ENCODE results near the gene AGBL4.

Gene AGBL4

GRCh38 chr1:48674641-48675040 lies 1349.1 kb downstream of the AGBL4 start:
- DNase-seq, result no peak

DNA sequence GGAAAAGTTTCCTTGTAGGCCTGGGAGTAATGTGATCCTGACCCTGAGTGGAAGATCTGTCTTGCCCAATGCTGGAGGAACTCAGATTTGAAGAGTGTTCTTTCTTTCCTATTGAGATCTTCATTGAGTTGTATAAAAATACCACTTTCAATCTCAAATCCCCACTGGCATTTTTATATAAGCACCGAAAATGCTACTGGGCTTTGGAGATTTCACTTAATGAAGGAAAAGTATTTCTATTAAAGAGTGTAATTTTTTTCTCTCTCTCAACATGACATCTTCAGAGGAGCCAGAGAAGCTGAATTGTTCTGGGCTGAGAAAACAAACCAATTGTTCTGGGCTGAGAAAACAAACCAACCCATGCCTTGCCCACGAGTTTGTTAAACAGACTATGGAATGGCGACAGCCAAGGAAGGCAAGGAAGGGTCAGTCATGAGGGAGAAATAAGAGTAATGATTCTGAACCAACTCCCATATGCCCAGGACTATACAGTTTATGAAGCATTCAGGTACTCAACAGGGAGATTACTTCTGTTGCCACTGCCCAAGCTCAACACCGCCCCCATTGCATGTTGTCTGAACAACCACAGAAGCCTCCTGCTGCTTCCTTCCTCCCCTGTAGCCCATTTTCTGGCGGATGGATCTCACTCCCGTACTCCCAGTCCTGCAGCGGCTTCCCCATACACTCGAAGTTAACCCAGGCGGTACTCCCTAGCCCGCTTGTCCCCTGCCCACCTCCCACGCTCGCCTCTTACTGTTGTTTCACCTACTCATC lies 1350.2 kb downstream of the AGBL4 start:
- no peak for DNase-seq

DNA sequence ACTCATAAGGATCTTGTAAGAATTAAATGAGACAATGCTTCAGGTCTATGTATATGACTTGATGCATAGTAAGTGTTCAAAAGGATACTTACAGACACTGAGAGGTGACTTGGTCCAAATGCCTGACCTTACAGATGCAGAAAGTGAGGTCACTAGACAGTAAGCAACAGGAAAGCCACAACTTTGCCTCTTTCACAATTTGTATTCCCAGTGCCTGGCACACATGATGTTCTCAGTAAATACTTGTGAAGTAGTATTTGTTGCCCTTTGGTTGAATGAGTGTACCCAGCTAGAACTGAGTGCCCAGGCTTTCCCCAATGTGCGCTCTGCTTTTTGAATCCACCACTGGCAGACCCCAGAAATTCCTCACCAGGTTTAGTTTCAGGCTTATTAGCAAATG lies 1352.2 kb downstream of the AGBL4 start:
- DNase-seq, result no peak

DNA sequence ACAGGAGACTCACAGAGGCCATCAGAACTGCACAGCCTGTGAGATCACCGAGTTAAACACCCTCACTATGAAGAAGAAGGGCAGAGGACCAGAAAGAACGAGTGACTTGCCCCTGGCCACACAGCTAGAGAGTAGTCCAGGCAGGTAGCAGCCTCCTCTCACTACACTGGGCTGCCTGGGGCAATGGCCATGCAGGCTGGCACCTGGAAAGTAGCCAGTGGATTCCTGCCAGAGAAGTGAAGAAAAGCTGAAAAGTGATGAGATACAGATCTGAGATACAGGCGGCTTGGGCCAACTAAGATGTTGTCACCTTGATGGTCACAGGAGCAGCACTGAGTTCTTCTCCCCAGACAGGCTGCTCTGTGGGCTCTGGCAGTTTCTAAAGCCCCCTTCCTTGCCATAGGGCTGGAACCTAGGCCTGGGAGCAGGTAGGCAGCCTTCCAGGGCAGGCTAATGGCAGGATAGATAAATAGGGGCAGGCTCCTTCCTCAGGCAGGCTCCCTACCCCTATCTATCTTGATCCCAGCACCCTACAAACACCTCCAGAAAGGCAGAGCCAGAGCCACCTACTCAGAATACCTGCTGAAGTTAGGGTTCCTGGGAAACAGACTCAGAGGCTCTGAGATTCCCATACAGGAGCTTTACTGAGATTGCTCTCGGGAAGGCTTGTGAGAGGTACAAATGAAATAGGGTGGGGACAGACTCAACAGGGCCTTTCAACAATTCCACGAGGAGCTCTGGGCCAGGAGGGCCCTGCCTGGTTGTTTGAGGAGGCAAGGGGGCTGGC lies 1353.3 kb downstream of the AGBL4 start:
- DNase-seq, result no peak

DNA sequence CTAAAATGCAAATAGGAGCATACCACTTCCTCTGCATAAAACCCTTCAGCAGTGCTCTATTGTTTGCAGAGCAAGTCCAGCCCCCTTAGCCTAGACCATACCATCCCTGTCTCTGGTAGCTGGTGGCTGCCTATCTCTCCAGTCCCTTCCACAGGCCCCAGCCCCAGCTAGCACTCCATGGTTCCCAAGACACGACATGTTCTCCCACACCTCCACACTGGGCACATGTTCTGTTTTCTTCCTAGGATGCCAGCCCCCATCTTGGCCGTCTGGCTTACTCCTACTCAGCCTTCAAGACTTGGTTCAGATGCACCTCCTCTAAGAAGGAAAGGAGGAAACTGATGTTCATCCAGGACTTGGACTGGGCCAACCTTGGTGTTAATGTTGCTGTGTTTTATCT lies 1355.4 kb downstream of the AGBL4 start:
- no peak for DNase-seq

DNA sequence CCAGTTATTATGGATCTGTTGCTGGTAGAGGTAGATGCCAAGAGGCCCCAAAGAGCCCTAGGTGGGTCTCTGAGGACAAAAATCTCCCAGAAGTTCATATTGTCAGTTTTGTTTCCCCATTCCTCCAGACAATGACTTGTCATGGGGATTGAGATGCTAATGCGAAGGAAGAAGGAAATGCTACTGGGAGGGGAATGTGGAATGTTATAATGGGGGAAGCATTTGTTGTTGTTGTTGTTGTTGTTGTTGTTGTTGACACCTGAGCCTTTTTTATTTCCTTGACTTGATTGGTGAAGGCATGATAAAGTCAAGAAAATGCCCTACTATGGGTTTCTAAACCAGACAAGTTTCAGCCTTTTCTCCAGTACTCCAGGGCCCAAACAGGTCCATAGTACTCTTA lies 1356.0 kb downstream of the AGBL4 start:
- no peak for DNase-seq

DNA sequence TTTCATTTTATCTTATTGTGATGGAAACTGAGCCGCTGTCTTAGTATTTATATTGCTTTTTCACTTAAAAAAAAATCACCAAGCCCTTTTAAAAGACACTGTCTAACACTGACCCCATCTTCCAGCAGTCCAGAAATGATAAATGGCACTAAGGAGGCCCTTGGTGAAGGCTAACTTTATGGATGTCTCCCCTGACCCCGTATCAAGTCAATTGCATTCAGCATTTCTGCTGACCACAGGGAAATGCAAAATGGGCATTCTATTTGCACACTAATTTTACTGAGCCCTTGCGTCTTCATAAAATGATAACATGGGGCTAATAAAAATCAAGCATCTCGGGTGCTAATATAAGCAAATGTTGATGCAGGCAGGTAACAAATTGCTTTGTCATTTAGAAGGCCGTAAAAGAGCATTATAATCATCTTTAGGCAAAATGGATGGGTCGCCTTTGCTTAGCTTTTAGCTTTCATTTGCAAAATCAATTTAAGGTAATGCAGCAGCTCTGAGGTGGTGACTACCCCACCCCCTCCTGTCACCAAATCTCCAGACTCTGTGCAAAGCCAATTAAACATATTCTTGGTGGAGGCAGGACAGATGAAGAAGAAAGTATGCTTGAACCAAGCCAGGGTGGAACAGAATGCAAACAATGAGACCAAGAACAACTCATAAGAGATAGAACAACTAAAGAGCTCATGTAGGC lies 1357.9 kb downstream of the AGBL4 start:
- no peak for DNase-seq

- DNase-seq, result no peak
Observed at GRCh38 chr1:48661726-48662463, 1361.9 kb downstream of the AGBL4 start.

- no peak for DNase-seq
Observed at GRCh38 chr1:48659801-48660200, 1364.0 kb downstream of the AGBL4 start.

DNA sequence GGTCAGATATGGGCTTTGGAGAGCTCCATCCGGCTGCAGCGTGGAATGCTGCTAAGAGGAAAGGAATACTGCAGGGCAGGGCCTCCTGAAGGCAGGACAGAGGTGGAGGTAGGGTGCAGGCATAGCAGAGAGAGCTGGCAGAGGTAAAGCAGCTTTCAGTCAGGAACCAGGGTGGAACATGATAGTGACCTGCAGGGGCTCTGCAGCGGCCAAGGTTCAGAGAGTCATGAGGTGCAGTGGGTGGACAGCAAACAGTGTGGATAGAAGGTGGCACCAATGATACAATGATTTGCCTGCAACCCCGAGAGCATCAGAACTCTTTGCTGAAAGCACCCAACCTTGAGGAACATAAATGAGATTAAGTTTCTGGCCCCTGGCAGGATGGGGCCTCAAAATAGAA lies 1366.3 kb downstream of the AGBL4 start:
- DNase-seq, result no peak

DNA sequence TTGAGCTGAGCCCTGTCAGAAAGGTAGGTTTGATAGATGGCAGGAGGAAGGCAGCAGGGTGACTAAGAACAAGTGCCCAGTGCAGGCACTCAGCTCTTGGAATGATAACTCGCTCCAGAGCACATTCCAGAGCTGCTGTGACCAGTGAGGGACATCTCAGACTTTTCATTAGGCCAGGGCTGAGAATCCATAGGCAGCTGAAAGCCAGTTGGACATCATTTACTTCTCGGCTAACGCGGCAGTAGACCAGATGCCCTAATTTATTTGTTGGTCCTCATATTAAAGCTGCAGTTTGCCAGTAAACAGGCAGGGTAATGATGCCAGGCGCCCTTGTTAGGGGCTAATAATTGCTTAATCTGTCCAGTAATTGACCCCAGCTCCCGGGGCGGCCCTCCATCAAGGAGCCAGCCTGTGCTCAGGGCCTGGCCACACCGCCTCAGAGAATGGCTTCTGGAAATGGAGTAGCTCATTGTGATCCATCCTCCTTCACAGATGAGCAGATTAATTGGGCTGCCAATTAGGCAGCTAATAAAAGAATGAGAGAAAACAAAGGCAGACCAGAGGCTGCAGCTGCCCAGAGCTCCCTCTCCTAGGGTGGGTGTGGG lies 1369.0 kb downstream of the AGBL4 start:
- DNase-seq, result no peak

GRCh38 chr1:48652334-48652733 lies 1371.4 kb downstream of the AGBL4 start:
- DNase-seq, result no peak

DNA sequence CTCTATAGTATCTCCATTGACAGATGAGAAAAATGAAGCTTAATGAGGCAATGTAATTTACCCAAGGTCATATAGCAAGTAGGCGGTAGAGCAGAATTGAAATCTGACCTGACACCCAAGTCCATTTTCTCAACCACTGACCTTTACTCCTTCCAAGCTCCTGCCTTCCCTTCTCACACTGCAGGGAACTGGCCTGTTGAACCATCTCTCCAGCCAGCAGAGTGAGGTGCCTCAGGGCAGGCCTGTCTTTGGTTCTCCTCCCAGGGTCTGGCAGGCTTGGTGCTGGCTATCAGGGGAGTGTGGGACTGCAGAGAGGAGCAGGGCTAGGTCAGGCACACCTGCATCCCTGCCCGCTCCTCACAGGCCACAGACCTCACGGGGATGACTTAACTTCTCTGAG lies 1373.9 kb downstream of the AGBL4 start:
- DNase-seq, result no peak

DNA sequence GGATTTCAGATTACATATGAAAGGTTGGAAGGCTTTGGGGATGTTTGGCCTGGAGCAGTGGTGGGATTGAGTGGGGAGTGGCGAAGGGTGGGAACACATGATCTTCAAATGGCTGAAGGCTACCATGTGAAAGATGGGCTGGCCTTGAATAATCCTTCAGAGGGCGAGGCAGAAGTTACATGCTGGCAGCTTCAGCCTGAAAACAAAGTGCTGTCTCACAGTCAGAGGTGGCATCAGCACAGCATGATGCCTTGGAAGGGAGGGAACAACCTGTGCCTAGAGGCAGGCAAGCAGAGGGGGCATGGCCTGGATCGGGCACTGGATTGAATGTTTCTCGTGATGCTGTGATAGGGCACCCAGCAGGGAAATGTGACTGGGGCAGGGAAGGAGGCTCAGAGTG lies 1377.9 kb downstream of the AGBL4 start:
- no peak for DNase-seq

GRCh38 chr1:48644905-48645605 lies 1378.7 kb downstream of the AGBL4 start:
- no peak for DNase-seq

GRCh38 chr1:48644190-48644900 lies 1379.4 kb downstream of the AGBL4 start:
- no peak for DNase-seq

DNA sequence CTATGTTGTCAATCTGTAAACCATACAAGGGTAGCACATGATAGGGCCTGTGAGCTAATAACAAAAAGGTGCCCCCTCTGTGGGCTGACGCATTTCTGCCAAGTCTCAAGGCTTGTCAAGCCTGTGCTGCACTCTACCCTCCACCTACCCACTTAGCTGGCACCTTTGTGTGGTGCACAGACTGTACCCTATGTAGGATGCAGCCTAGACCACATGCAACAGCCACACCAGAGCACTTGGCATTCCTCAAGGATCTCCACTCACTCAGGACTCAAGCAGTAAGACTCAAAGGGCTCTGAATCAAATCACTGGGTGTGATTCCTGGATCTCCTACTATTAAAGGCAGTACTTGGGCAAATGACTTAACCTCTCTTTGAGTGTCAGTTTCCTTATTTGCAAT lies 1380.6 kb downstream of the AGBL4 start:
- no peak for DNase-seq

GRCh38 chr1:48640836-48641492 lies 1382.8 kb downstream of the AGBL4 start:
- DNase-seq, result no peak

GRCh38 chr1:48629867-48630266 lies 1393.9 kb downstream of the AGBL4 start:
- no peak for DNase-seq

DNA sequence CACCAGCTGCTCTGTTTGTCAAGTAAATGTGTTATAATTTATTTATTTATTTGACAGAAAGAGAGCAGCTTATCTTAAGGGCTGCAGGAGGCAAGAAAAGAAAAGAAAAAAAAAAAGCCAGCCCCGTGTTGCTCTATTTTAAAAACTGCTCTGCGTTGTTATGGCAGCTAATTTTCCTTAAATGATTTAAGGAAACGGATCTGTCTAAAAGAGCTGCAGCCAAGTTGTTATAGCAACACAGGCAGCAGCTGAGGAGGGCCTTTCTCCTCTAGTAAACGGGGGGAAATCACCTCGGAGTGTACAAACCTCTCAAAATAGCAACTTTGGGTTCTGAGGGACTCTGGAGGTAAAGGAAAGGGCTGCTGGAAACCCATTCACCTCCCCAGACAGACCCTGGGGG lies 1396.3 kb downstream of the AGBL4 start:
- no peak for DNase-seq

DNA sequence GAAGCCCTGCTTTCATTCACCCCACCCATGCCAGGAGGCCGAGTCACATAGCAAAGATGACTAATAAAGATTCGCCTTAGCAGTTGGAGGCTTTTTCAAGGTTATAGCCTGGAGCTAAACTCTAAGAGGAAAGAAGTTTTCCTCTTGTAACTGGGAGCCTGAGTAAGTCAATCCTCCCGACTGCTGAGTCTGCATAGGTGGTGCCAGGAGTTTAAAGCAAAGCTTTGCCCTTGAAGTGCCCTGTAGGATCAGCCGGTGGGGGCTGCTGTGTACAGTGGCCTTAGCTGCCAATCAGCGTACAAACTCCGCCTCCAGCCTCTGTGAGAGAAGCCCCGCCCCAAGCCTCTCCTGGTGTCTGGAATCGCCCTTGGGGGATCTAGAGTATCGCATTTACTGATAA lies 1404.2 kb downstream of the AGBL4 start:
- DNase-seq, result no peak

Data from stimulated activated CD8-positive, alpha-beta memory T cell treated with anti-CD3 and anti-CD28 coated beads, Interleukin-4, amount 100 ng/mL, for 48 hours (primary cell).